ENCODE measurements around the gene CCL14. TPM values are rescaled to one million over a fixed set of nuclear protein-coding genes. Genes with fewer than 3 reads are reported as not detected.

The CCL14 gene
- total RNA-seq, 4 donors from 2014 or later = 3.0 to 43.0 (median 23.2) TPM

- no peak for DNase-seq
These were observed 51.8 kb downstream of the CCL14 start for GRCh38 chr17:35934760-35935159.

More at GRCh38 chr17:35934760-35935159, 51.8 kb downstream of the CCL14 start:
- WGBS, 2 donors = 82 to 85% methylated on average over 10 of the region's 10 CpGs
- Histone ChIP-seq H3K27ac (no peak overlapping the region), H3K9me3 (no peaks in the 10 kb centered on the region), H3K27me3 (no peaks in the 10 kb centered on the region), H3K4me3 (replicated peaks in 1 of 3) (no peak overlapping the region), H3K36me3 (no peaks in the 10 kb centered on the region), H3K4me1 (peaks cover 11 to 12% of the 10 kb centered on the region in 2 donors)
- intact Hi-C loops (cut with DNase I) = no loop called here
- TF ChIP-seq CTCF (IDR thresholded peaks at IDR 0.05) = no peak
- TF ChIP-seq POLR2A (IDR thresholded peaks at IDR 0.05) = no peak

Other genes starting within 250 kb of the CCL14 start
- not detected for gene GAS2L2, start 233.5 kb downstream of the CCL14 start, total RNA-seq
- under 1 TPM in 1 of 4 donors, not detected in 3; 0.40 TPM for gene C17orf50, start 225.8 kb downstream of the CCL14 start, total RNA-seq
- gene MMP28, start 191.1 kb downstream of the CCL14 start, total RNA-seq = 10 to 100 TPM; 12.4 to 48.0 (median 28.6) TPM
- gene TAF15, start 177.2 kb downstream of the CCL14 start, total RNA-seq = 10 to 100 TPM; 55.9 to 79.8 (median 65.4) TPM
- under 1 TPM in 1 of 4 donors, not detected in 3; 0.40 TPM for gene HEATR9, start 117.8 kb downstream of the CCL14 start, total RNA-seq
- 1 to 10 TPM; 2.1 to 5.3 (median 3.8) TPM for gene CCL5, start 106.4 kb downstream of the CCL14 start, total RNA-seq
- gene RDM1, start 56.0 kb downstream of the CCL14 start, total RNA-seq = under 1 TPM in 1 of 4 donors, not detected in 3; 0.93 TPM
- gene LYZL6, start 43.0 kb downstream of the CCL14 start, total RNA-seq = not detected
- under 1 TPM in 1 of 4 donors, not detected in 3; 0.81 TPM for gene CCL16, start 5.2 kb downstream of the CCL14 start, total RNA-seq
- under 1 TPM in 1 of 4 donors, not detected in 3; 0.33 TPM for gene CCL15, start 14.8 kb upstream of the CCL14 start, total RNA-seq
- 1 to 10 TPM in 2 of 4 donors, not detected in 2; 2.7 to 3.8 TPM for gene CCL23, start 31.2 kb upstream of the CCL14 start, total RNA-seq
- gene CCL18, start 77.5 kb upstream of the CCL14 start, total RNA-seq = 1 to 10 TPM in 2 of 4 donors, under 1 TPM in 1, not detected in 1; 0.89 to 4.7 (median 2.5) TPM
- gene CCL3, start 103.4 kb upstream of the CCL14 start, total RNA-seq = 1 to 10 TPM in 2 of 4 donors, not detected in 2; 1.7 to 3.9 TPM
- gene CCL4, start 117.1 kb upstream of the CCL14 start, total RNA-seq = 1 to 10 TPM in 2 of 4 donors, under 1 TPM in 1, not detected in 1; 0.78 to 4.3 (median 2.7) TPM
- gene TBC1D3B, start 189.9 kb upstream of the CCL14 start, total RNA-seq = 1 to 10 TPM in 1 of 4 donors, not detected in 3; 3.9 TPM
- not detected for gene CCL3L1, start 210.0 kb upstream of the CCL14 start, total RNA-seq
- gene CCL4L2, start 224.3 kb upstream of the CCL14 start, total RNA-seq = 1 to 10 TPM in 1 of 4 donors, not detected in 3; 2.3 TPM

Measured in thyroid gland (tissue), 4 donors.